SH-SY5Y (cell line): Measurements from ENCODE around the gene CDKL4.
A peak's percentile ranks its signal among the peaks of the same experiment; 100 is the strongest.

Experiments
- GATA2 ChIP-seq: IDR thresholded peaks from 2 replicates; pipeline ENCODE4 v1.6.1; 2011; ENCODE audit warnings: mild to moderate bottlenecking, low read depth, low read length
- GATA3 ChIP-seq: IDR thresholded peaks from 2 replicates; pipeline ENCODE4 v1.6.1; 2011; ENCODE audit warnings: low read depth, mild to moderate bottlenecking, low read length, moderate library complexity

CDKL4 gene

GRCh38 chr2:39141334-39142271 lies 102.2 kb downstream of the CDKL4 start:
- TF ChIP-seq GATA3 (no peak), GATA2 (no peak)

GRCh38 chr2:39140322-39140847 lies 103.4 kb downstream of the CDKL4 start:
- no peak for TF ChIP-seq GATA2
- TF ChIP-seq GATA3: no peak

- no peak for TF ChIP-seq GATA2
- 0 out of 2 replicates have a peak, but pooled peaks have one; percentile 33 for TF ChIP-seq GATA3
These were observed 104.1 kb downstream of the CDKL4 start for GRCh38 chr2:39139511-39140237.

GRCh38 chr2:39138837-39139211 lies 104.9 kb downstream of the CDKL4 start:
- no peak for TF ChIP-seq GATA3
- no peak for TF ChIP-seq GATA2

GRCh38 chr2:39136799-39137198 lies 107.0 kb downstream of the CDKL4 start:
- TF ChIP-seq GATA2: no peak
- no peak for TF ChIP-seq GATA3

GRCh38 chr2:39135690-39136259 lies 108.0 kb downstream of the CDKL4 start:
- no peak for TF ChIP-seq GATA2
- TF ChIP-seq GATA3: no peak

- TF ChIP-seq GATA3 (no peak), GATA2 (no peak)
These were observed 110.4 kb downstream of the CDKL4 start for GRCh38 chr2:39133215-39133851.

GRCh38 chr2:39128919-39129391 lies 114.8 kb downstream of the CDKL4 start:
- TF ChIP-seq GATA2: no peak
- no peak for TF ChIP-seq GATA3

- TF ChIP-seq GATA2 (peak; percentile 90), GATA3 (peak; percentile 40; the same call in 1 of the 2 replicates)
These were observed 115.8 kb downstream of the CDKL4 start for GRCh38 chr2:39127973-39128372.
